Measurements from ENCODE around the gene NR4A2.
"Not testable (repeated sequence)": the region's sequence is repeated elsewhere in the genome, so short reads cannot be mapped to it uniquely, and the experiment has no call there.

Gene NR4A2

DNA sequence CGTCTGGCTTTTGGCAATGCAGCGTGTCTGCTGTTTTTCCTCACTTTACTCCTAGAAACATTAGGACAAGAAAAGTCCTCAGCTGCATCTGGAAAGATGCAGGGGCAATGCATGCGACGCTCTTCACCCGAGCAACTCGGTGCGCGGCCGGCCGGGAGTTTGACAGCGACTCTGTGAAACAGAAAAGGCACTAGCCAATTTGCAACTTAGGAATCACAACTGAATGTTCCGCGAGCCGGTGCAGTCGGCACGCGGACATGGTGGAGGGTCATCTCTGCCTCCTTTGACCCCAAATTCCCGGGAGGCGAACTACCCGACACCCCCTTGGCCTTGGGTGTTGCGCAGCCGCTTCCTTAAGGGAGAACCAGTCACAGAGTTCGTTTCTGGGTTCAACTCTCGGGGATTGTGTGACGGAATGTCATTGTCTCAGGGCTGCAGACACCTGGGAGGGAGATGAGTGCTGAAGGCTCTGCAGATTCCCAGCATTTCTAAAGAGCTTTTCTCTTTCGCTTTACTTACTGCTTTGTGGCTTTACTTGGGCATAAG, 9.8 kb downstream of the NR4A2 start:
- no peak for DNase-seq (ENCODE audit: low read depth in 2 of 2, low spot score in 1 of 2)

GRCh38 chr2:156322051-156322685, 10.4 kb downstream of the NR4A2 start:
- DNase-seq (ENCODE audit: low read depth in 2 of 2, low spot score in 1 of 2), result no peak

- DNase-seq (ENCODE audit: low read depth in 2 of 2, low spot score in 1 of 2), result no peak
Observed at GRCh38 chr2:156321243-156321904, 11.1 kb downstream of the NR4A2 start.

DNA sequence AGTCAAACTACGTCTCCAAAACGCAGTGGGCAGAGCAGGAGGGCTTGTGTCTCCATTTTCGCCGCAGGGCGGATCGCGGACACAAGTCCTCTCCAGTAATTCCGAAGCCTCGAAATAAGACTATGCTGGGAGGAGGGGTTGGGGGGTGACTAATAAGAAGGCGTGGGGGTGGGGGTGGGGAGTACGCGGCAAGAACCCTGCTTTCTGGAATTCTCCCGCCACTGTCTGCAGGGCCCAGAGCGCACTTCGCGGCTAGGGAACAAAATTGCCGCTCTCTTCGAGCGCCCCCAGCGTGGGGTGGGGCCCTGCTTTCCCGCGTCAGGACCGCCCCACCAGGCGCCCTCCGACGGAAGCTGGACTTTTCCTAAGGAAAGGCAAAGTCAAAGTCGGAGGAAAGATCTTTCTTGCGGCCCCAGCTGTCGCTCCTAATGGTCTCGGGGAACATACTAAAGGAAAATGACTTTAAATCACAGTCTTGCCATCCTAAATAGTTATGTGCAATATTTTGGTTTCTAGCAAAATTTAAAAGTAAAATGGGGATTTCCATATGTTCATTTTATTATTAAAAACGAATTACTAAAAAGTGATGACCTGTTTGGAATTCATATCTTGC, 11.9 kb downstream of the NR4A2 start:
- DNase-seq (ENCODE audit: low read depth in 2 of 2, low spot score in 1 of 2), result no peak

DNA sequence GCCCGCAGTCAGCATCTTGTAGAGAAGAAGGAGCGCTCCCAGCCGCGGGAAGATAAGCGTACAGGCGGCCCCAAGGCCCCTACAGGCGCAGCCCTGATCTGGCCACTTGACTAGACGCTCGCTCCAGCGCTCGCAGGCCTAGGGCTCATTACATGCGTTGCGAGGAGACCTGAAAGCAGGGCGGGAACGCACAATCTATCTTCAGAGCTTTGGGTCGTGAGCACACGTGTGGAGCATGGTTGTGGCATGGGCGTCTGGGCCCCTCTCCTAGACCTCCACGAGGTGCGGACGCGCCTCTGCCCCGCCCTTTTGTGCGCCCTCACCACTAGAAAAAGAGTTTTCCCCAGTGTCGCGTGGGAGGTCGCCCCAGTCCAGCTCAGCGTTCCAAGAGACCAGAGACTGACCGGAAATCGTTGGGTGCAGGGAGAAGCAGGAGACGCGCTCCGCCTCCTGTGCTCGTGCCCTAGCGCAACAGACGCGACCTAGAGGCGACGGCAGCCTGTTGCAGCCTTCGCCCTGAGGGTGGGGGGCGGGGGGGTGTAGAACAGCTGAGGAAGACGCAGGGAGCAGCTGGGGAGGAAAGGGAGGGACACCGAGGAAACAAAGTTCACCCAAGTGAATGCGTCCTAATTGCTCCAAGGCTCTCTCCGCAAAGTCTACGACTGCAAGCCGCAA, 12.6 kb downstream of the NR4A2 start:
- no peak for DNase-seq (ENCODE audit: low read depth in 2 of 2, low spot score in 1 of 2)

DNA sequence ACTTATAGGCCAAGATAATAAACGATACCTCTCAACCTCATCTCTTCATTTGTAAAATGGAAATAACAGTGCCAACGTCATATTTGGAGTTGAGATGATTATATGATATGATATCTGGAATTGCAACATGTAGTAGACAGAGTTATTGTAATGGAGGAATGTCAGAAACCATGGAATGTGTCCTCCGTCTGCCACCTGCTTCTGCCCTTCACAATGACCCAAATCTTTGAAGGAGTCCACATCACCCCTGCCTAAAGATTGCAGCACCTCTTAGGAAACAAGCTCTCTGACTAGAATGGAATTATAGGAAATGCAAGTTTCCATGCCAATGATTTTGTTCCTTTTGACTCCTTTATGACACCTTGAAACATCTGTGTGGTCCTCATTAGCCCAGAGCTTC, 14.9 kb downstream of the NR4A2 start:
- DNase-seq (ENCODE audit: low read depth in 2 of 2, low spot score in 1 of 2), result no peak

GRCh38 chr2:156311976-156312375, 20.5 kb downstream of the NR4A2 start:
- DNase-seq (ENCODE audit: low read depth in 2 of 2, low spot score in 1 of 2), result no peak

DNA sequence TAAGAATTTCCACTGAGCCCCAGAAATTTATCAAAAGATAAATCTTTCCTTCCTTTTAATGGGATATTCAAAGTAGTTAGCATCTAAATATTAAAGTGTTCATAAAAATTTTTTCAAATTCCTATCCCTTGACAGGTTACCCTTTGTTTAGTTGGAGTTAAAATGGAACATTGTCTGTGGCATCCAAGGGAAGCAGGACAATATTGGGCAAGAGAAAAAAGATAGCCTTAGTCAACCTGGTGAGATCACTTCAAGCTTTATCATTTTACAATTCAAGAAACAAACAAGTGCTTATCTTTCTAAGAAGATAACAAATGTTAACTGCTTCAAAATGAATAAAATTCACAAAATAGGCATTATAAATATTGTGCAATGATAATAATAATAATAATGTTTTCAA, 21.7 kb downstream of the NR4A2 start:
- no peak for DNase-seq (ENCODE audit: low read depth in 2 of 2, low spot score in 1 of 2)

DNA sequence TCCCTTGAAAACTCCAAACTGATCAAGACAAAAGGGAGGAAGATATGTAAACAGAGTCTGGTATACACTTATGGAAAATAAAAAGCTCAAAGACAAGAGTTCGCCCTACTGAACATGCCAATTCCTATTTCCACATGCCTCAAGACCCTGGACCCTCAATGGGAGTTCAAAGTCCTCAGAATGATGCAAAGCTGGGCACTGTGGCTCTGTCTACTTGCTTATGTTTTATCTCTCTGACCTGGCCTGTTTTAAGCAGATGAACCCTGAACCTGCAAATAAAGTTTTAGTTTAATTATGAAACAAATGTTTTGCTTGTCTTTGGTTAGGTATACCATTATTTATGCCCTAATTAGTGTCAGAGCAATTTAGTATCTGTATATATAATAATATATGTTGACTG, 22.6 kb downstream of the NR4A2 start:
- DNase-seq (ENCODE audit: low read depth in 2 of 2, low spot score in 1 of 2), result no peak

- DNase-seq (ENCODE audit: low read depth in 2 of 2, low spot score in 1 of 2), result no peak
Observed at GRCh38 chr2:156309167-156309566, 23.4 kb downstream of the NR4A2 start.

GRCh38 chr2:156306821-156307220, 25.7 kb downstream of the NR4A2 start:
- DNase-seq (ENCODE audit: low read depth in 2 of 2, low spot score in 1 of 2), result no peak

DNA sequence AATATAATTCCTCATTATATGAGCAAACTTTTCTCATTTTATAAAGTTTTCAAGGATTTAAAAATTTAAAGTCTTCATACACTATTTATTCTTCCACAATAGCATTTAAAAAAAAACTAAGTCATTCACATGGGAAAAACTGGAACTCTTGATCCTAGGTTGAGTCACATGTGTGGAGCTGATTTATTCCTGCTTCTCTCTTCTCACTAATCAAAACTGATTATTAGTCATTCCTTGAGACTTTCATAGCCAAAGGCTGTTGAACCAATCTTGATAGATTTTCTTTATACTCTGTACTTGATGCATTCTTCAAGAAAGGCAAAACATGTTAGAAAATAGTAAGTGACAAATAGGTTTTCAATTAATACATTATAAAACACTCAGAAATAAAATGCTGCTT, 27.4 kb downstream of the NR4A2 start:
- no peak for DNase-seq (ENCODE audit: low read depth in 2 of 2, low spot score in 1 of 2)

- no peak for DNase-seq (ENCODE audit: low read depth in 2 of 2, low spot score in 1 of 2)
Observed at GRCh38 chr2:156300337-156300736, 32.2 kb downstream of the NR4A2 start.

DNA sequence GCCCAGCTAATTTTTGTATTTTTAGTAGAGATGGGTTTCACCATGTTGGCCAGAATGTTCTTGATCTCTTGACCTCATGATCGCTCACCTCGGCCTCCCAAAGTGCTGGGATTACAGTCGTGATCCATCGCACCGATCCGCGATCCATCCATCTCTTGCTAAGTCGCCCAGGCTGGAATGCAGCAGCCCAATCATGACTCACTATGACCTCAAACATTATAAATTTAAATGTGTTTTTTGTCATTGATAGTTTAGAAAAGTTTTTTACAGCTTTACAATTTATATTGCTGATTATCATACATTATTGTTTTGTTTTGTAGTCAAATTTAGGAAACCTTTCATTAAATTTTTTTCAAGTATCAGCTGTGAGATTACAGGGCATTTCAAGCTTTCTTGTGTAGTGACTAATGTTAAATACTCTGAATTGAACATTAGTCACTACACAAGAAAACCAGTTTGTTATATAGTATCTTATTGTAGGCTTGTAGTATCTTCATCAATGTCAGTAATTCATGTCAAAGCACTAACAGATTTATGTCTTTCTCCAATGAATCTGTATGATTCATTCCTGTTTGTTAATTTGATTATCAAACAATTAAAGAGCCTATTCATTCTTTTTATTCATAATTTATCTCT, 37.5 kb downstream of the NR4A2 start:
- DNase-seq (ENCODE audit: low read depth in 2 of 2, low spot score in 1 of 2), result no peak

DNA sequence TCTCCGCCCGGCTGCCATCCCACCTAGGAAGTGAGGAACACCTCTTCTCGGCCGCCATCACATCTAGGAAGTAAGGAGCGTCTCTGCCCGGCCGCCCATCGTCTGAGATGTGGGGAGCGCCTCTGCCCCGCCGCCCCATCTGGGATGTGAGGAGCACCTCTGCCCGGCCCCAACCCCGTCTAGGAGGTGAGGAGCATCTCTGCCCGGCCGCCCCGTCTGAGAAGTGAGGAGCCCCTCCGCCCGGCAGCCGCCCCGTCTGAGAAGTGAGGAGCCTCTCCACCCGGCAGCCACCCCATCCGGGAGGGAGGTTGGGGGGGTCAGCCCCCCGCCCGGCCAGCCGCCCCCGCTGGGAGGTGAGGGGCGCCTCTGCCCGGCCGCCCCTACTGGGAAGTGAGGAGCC, 39.1 kb downstream of the NR4A2 start:
- not testable (repeated sequence) for DNase-seq (ENCODE audit: low read depth in 2 of 2, low spot score in 1 of 2)

- DNase-seq (ENCODE audit: low read depth in 2 of 2, low spot score in 1 of 2), result no peak
Observed at GRCh38 chr2:156279446-156280150, 52.9 kb downstream of the NR4A2 start.

Data from stimulated activated CD8-positive, alpha-beta memory T cell treated with anti-CD3 and anti-CD28 coated beads, Interleukin-4, amount 100 ng/mL, for 4 hours (primary cell).